Liver (tissue), 9 donors: Measurements from ENCODE around the gene RYR1. TPM values are rescaled to one million over a fixed set of nuclear protein-coding genes. Genes with fewer than 3 reads are reported as not detected.
"Not testable (repeated sequence)": the region's sequence is repeated elsewhere in the genome, so short reads cannot be mapped to it uniquely, and the experiment has no call there.

Experiments used
- DNase-seq: peaks from one replicate; pipeline ENCODE4 v3.0.0-alpha.2; 2017; ENCODE audit warnings: low spot score
- H3K27ac ChIP-seq, 2 donors: one replicate each; pipeline ENCODE4 v1.7.0; 2013; ENCODE audit warnings: inconsistent platforms in 2 of 2, low read length in 2 of 2, control low read depth in 1 of 2, low read depth in 1 of 2, mild to moderate bottlenecking in 1 of 2
- H3K27me3 ChIP-seq, 4 donors: one replicate each; pipeline versions ENCODE4 v1.6.1 to v1.7.0; 2013; ENCODE audit warnings: low read length in 3 of 4, inconsistent platforms in 1 of 4, mild to moderate bottlenecking in 1 of 4, moderate library complexity in 1 of 4; ENCODE audit not compliant: control insufficient read depth in 4 of 4, insufficient read depth in 4 of 4
- H3K36me3 ChIP-seq, 4 donors: one replicate each; pipeline versions ENCODE4 v1.6.1 to v1.7.0; 2013; ENCODE audit warnings: low read length in 3 of 4, mild to moderate bottlenecking in 3 of 4, low read depth in 1 of 4, moderate library complexity in 1 of 4; ENCODE audit not compliant: control insufficient read depth in 4 of 4, insufficient read depth in 3 of 4
- H3K4me1 ChIP-seq, 4 donors: one replicate each; pipeline versions ENCODE4 v1.6.1 to v1.7.0; 2013; ENCODE audit warnings: low read length in 3 of 4, mild to moderate bottlenecking in 3 of 4, moderate library complexity in 1 of 4; ENCODE audit not compliant: control insufficient read depth in 4 of 4, insufficient read depth in 4 of 4
- H3K4me3 ChIP-seq, 3 donors: one replicate each; pipeline versions ENCODE4 v1.6.1 to v1.7.0; 2013; ENCODE audit warnings: low read length in 3 of 3, control low read depth in 1 of 3, low read depth in 1 of 3, mild to moderate bottlenecking in 1 of 3
- H3K9ac ChIP-seq, 2 donors: one replicate each; pipeline ENCODE4 v1.7.0; 2013; ENCODE audit warnings: low read length in 2 of 2, mild to moderate bottlenecking in 2 of 2, moderate library complexity in 2 of 2, control low read depth in 1 of 2, low read depth in 1 of 2
- H3K9me3 ChIP-seq, 4 donors: one replicate each; pipeline versions ENCODE4 v1.6.1 to v1.7.0; 2013; ENCODE audit warnings: low read length in 3 of 4; ENCODE audit not compliant: control insufficient read depth in 4 of 4
- ATF3 ChIP-seq: IDR thresholded peaks from 2 replicates; pipeline ENCODE4 v1.6.1; 2016; ENCODE audit warnings: antibody characterized with exemption
- CTCF ChIP-seq: fragments of 150-350 bp; IDR thresholded peaks from 2 replicates; pipeline ENCODE4 v1.5.1; 2017; ENCODE audit warnings: improper control_type of control experiment, low read depth, low read length; ENCODE audit not compliant: missing input control
- EGR1 ChIP-seq, 2 donors: IDR thresholded peaks; 2 replicates each; pipeline ENCODE4 v1.6.1; 2016 to 2018; ENCODE audit warnings: antibody characterized with exemption in 2 of 2, low read depth in 2 of 2
- FOXA1 ChIP-seq: IDR thresholded peaks from 2 replicates; pipeline ENCODE4 v1.6.1; 2016; ENCODE audit warnings: antibody characterized with exemption
- FOXA2 ChIP-seq: IDR thresholded peaks from 2 replicates; pipeline ENCODE4 v1.6.1; 2016; ENCODE audit warnings: antibody characterized with exemption
- GABPA ChIP-seq, 2 donors: IDR thresholded peaks in 1 of 2; conservative IDR thresholded peaks in 1 of 2; 2 replicates each; pipeline ENCODE4 v1.6.1; 2016; ENCODE audit warnings: antibody characterized with exemption in 2 of 2, mild to moderate bottlenecking in 1 of 2, moderate library complexity in 1 of 2
- HNF4A ChIP-seq, 2 donors: conservative IDR thresholded peaks; 2 replicates each; pipeline ENCODE4 v1.6.1; 2016; ENCODE audit warnings: antibody characterized with exemption in 2 of 2, mild to moderate bottlenecking in 2 of 2
- HNF4G ChIP-seq: IDR thresholded peaks from 2 replicates; pipeline ENCODE4 v1.6.1; 2016; ENCODE audit warnings: antibody characterized with exemption
- JUND ChIP-seq, 2 donors: IDR thresholded peaks; 2 replicates each; pipeline ENCODE4 v1.6.1; 2016; ENCODE audit warnings: antibody characterized with exemption in 2 of 2
- MAX ChIP-seq: IDR thresholded peaks from 2 replicates; pipeline ENCODE4 v1.6.1; 2016; ENCODE audit warnings: antibody characterized with exemption
- SP1 ChIP-seq: IDR thresholded peaks from 2 replicates; pipeline ENCODE4 v1.6.1; 2018; ENCODE audit warnings: antibody characterized with exemption, mild to moderate bottlenecking
- TAF1 ChIP-seq: conservative IDR thresholded peaks from 2 replicates; pipeline ENCODE4 v1.6.1; 2016; ENCODE audit warnings: antibody characterized with exemption, mild to moderate bottlenecking
- WGBS: extraction: QIAGEN DNeasy Blood & Tissue Kit; methylation state at CpG from one replicate; pipeline ENCODE4 v1.1.7; 2013; 5-methylcytosine and 5-hydroxymethylcytosine counted together
- polyA plus RNA-seq, 2 donors: library from polyadenylated mRNA; stranded (reverse) in 1 of 2; unstranded in 1 of 2; fragments of 200-250 nt in 1 of 2; fragments of >200 nt in 1 of 2; fragmentation: Nextera tagmentation in 1 of 2; extraction: Ambion mirVana in 1 of 2; gene quantifications; one replicate each; pipeline versions ENCODE4 v1.2.1 to v1.2.3, GENCODE V29; 2013 to 2015
- total RNA-seq, 2 donors: library from RNA; depleted of rRNA; stranded (reverse); fragments of >200 nt; gene quantifications; one replicate each; pipeline ENCODE4 v1.2.3, GENCODE V29; 2014
- donor health status: healthy.
- donor health status: healthy.
- donor health status: healthy.
- donor health status: healthy.
- donor health status: healthy.

The RYR1 gene
- total and polyA plus RNA-seq, 4 donors, result 0.01 to 0.70 (median 0.29) TPM

- no peaks in the 10 kb centered on the region for H3K36me3 ChIP-seq
- no peaks in the 10 kb centered on the region for H3K27me3 ChIP-seq
- no peak overlapping the region for H3K9ac ChIP-seq
- no peaks in the 10 kb centered on the region for H3K4me1 ChIP-seq
- no peak overlapping the region for H3K4me3 ChIP-seq
- no peak for TF ChIP-seq FOXA1
- no peak for TF ChIP-seq ATF3
- TF ChIP-seq CTCF, result no peak
- no peak for TF ChIP-seq HNF4G
- TF ChIP-seq MAX, result no peak
- no peak for TF ChIP-seq SP1
- no peak for TF ChIP-seq HNF4A (conservative IDR thresholded peaks at IDR 0.05)
- TF ChIP-seq GABPA (IDR thresholded peaks at IDR 0.05 in 1 of 2, conservative IDR thresholded peaks at IDR 0.05 in 1 of 2), result no peak
- no peak for TF ChIP-seq EGR1 (IDR thresholded peaks at IDR 0.05; ENCODE audit: low read depth in 2 of 2)
- TF ChIP-seq TAF1, result no peak
- no peak for TF ChIP-seq JUND (IDR thresholded peaks at IDR 0.05)
- TF ChIP-seq FOXA2, result no peak
- no peaks in the 10 kb centered on the region for H3K9me3 ChIP-seq
- no peak overlapping the region for H3K27ac ChIP-seq
- 92% methylated on average over 21 of the region's 21 CpGs for WGBS
- no peak for DNase-seq
These were observed 83.8 kb downstream of the RYR1 start for GRCh38 chr19:38517321-38517720.

GRCh38 chr19:38517980-38518379 is 84.5 kb downstream of the RYR1 start:
- not testable (repeated sequence) for H3K4me1 ChIP-seq, H3K36me3 ChIP-seq, DNase-seq, H3K4me3 ChIP-seq, H3K9me3 ChIP-seq, H3K27ac ChIP-seq, H3K27me3 ChIP-seq, H3K9ac ChIP-seq
- 73% methylated on average over 1 of the region's 1 CpG for WGBS

GRCh38 chr19:38519168-38519567 is 85.7 kb downstream of the RYR1 start:
- Histone ChIP-seq H3K4me1 (no peaks in the 10 kb centered on the region), H3K4me3 (no peak overlapping the region), H3K27me3 (no peaks in the 10 kb centered on the region), H3K36me3 (no peaks in the 10 kb centered on the region), H3K9me3 (no peaks in the 10 kb centered on the region), H3K9ac (no peak overlapping the region), H3K27ac (no peak overlapping the region)
- 92% methylated on average over 26 of the region's 26 CpGs for WGBS
- no peak for DNase-seq
- no peak for TF ChIP-seq CTCF
- TF ChIP-seq JUND (IDR thresholded peaks at IDR 0.05), result no peak
- no peak for TF ChIP-seq MAX
- no peak for TF ChIP-seq FOXA1
- TF ChIP-seq HNF4G, result no peak
- no peak for TF ChIP-seq SP1
